GM12872 (cell line): Measurements from ENCODE around the gene RHBDL1.

ENCODE experiments used
- TF ChIP-seq, protein P1 (sequence below): IDR thresholded peaks from 3 replicates; pipeline ENCODE4 v1.5.1; 2011; ENCODE audit warnings: low read depth, mild to moderate bottlenecking, low read length, moderate library complexity; ENCODE audit not compliant: insufficient read depth

RHBDL1 gene

DNA sequence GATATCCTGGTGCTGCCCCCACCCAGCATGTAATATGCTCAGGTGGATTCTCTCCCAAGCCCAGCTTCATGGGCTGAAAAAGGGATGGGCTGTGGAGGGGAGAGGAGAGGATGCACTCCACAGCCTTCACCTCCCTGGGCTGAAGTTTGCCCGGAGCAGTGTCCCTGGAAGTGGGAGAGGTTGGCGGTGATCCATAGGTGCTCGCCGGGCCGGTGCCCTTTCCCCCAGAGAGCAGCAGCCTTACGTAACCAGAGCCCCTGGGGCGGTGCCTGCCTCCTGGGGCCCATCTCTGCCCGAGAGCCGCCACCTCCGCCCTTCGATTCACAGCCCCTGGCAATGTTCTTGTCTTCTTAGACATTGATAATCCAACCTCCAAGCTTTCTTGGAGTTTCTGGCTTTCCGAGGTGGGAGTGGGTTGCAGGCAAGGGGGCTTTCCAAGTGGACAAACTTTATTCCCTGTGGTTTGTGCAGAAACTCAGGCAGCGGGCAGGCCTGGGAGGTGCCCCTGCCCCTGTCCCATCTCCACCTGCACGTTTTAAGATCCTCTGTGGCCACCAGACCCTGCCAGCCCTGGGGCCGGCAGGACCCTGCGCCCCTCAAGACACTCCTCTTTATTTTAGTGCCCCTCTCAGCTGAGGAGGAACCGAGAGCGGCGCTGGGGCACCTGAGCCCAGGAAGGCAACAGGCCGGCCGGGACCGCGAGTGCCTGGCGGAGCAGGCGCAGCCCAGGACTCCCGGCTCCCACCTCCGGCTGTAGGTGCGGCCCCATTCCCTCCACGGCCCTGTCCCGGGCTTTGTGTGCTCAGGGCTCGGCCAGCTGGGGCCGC lies 29.4 kb upstream of the RHBDL1 start:
- TF ChIP-seq, protein P1, sequence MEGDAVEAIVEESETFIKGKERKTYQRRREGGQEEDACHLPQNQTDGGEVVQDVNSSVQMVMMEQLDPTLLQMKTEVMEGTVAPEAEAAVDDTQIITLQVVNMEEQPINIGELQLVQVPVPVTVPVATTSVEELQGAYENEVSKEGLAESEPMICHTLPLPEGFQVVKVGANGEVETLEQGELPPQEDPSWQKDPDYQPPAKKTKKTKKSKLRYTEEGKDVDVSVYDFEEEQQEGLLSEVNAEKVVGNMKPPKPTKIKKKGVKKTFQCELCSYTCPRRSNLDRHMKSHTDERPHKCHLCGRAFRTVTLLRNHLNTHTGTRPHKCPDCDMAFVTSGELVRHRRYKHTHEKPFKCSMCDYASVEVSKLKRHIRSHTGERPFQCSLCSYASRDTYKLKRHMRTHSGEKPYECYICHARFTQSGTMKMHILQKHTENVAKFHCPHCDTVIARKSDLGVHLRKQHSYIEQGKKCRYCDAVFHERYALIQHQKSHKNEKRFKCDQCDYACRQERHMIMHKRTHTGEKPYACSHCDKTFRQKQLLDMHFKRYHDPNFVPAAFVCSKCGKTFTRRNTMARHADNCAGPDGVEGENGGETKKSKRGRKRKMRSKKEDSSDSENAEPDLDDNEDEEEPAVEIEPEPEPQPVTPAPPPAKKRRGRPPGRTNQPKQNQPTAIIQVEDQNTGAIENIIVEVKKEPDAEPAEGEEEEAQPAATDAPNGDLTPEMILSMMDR, result no peak

DNA sequence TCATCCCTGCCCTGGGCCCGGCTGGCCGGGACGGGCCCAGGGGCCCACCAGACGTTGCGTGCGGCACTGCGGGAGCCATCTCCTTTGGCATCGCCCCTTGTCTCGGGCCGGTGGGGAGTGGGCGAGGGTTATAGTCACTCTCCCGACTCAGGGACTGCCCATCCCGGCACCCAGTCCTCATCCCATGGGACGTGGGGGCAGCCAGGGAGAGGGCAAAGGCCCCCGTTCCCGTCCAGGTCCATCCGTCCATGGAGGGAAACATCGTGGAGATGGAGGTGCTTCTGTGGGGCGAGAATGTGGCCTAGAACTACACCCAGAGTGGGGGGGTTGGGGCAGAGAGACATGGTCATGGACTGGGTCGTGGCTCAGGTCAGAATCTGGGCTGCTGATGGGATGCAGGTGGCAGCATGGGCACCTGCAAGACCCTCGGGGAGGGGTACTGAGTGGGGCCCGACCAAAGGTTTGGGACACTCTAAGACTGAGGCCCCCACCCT lies 28.7 kb upstream of the RHBDL1 start:
- TF ChIP-seq, protein P1, result no peak

DNA sequence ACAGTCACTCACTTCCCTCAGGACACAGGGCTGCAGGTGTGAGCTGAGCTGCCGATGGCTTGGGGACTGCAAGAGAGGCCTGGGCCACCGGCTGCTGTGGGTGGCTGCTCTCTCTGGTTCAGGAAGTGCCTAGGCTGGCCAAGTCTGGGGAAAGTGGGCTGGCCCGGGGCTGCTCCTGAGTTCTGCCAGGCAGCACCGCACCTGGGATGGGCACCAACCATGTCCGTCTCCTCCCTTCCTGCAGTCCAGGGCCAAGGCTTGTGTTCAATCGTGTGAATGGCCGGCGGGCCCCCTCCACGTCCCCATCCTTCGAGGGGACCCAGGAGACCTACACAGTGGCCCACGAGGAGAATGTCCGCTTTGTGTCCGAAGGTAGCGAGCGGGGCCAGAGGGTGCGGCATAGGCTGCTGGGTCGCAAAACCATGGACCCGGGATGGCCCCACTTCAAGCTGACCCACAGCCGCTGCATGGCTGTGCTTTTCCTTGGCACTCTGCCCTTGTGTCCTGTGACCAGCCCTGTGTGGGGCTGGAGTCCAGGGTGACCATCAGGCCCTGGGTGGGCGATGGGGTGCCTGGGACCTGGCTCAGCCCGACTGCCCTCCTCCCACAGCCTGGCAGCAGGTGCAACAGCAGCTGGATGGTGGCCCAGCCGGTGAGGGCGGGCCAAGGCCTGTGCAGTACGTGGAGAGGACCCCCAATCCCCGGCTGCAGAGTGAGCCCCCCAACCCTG lies 28.1 kb upstream of the RHBDL1 start:
- TF ChIP-seq, protein P1, result no peak

DNA sequence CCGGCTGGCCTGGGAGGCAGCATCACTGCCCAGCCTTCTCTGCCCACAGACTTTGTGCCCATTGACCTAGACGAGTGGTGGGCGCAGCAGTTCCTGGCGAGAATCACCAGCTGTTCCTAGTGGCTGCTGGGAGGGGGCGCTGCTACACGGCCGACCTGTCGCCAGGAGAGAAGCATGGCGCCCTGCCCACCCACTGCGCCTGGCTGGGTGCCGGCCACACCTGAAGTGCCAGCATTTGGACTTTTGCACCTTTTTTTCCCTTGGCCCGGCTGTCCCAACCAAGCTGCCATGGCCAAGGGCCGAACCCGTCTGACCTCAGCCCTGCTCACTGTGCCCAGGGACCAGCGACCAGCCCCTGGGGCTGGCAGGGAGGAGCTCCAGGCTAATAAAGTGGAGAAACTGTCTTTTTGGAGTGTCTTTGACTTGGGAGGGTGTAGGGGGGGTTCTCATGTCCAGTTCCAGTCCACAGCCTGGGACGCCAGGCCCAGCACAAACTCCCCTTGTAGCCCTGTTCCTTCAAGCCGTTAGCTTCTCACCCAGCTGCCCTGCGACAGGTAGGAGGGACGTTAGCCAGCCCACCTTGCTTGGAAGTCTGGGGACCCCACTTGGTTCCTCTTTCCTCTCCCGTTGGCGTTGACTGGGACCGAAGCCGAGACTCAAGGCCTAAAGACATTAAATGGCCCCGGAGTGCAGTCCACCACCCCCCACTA lies 27.2 kb upstream of the RHBDL1 start:
- TF ChIP-seq, protein P1, result peak; percentile 81

DNA sequence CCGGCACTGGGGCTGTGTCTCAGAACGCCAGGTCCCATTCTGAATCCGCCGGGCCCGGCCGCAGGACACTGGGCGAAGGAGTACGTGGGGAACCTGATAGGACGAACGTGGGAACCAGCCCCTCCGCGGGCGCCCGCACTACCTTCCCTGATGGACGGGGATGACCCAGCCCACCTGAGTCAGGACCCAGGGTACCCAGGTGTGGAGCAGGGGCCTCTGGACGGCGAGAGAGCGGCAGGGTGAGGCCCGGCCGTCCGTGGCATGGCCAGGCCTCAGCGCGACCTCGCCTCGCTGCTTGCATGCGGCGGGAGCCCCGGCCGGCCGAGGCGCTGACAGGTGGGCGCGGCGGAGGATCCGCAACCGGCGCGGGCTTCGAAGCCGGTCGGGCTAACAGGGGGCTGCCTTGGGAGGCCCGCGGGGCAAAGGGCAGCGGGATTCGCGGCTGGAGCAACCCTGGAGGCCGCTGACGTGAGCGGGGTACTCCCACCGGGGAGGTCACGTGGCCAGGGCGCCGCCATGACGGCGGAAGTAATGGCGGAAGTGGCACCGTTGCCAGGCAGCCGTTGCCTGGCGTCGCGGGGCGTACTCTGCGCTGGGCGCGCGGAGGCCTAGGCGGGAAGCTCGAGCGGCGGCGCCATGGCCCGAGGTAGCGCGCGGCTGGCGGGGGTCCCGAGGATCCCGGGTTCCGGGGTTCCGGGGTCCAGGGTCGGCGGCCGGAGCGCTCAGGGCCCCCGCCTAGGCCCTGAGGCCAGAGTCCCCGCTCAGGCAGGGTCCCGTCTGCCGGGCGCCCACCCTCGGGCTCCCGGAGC lies 26.5 kb upstream of the RHBDL1 start, which contains the start of gene WDR90:
WDR90 (plus strand) TSS at position 585 of the 809 bp plus-strand sequence; CDS start at position 637, 52 bp downstream.
- TF ChIP-seq, protein P1, result no peak

DNA sequence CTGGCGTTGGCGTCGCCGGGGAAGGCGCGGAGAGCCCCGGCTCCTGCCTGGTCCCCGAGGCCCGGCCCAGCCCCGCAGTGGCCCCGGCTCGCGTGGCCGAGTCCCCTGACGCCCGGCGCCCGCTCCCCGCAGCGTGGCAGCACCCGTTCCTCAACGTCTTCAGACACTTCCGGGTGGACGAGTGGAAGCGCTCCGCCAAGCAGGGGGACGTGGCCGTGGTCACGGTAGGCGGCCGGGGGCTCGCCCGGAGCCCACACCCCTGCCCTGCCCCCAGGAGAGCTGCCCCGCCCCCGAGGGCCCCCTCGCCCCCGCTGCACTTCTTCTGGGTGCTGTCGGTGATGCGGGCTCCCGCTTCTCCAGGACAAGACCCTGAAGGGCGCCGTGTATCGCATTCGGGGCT lies 25.8 kb upstream of the RHBDL1 start:
- TF ChIP-seq, protein P1, result no peak
